HepG2 (cell line): ENCODE data around the gene MYLK2.

Source experiments
- FOXA3 ChIP-seq: IDR thresholded peaks from 2 replicates; pipeline ENCODE4 v1.6.1; 2016; ENCODE audit warnings: missing genetic modification reagents, missing compliant biosample characterization
- GABPA ChIP-seq, 2 experiments: IDR thresholded peaks; 2 replicates each; pipeline ENCODE4 v1.6.1; 2011 to 2016; ENCODE audit warnings: low read depth in 2 of 2, low read length in 1 of 2, missing biosample characterization in 1 of 2, missing genetic modification characterization in 1 of 2
- GTF2F1 ChIP-seq: fragments of 150-350 bp; IDR thresholded peaks from 2 replicates; pipeline ENCODE4 v1.6.1; 2014; ENCODE audit warnings: low read length
- NFE2L2 ChIP-seq: fragments of 150-350 bp; IDR thresholded peaks from 2 replicates; pipeline ENCODE4 v1.6.1; 2014; ENCODE audit warnings: low read length
- POLR2A ChIP-seq, 2 experiments: IDR thresholded peaks; 2 replicates each; pipeline ENCODE4 v1.6.1; 2011; ENCODE audit warnings: low read depth in 2 of 2, low read length in 2 of 2, mild to moderate bottlenecking in 1 of 2, moderate library complexity in 1 of 2; ENCODE audit not compliant: insufficient read depth in 1 of 2
- TCF12 ChIP-seq, 2 experiments: fragments of 450-650 bp in 1 of 2; sonication (generic) in 1 of 2; formaldehyde crosslinking in 1 of 2; IDR thresholded peaks; 2 replicates each; pipeline versions ENCODE4 v1.6.1 to v1.8.0; 2017 to 2022; ENCODE audit warnings: antibody characterized with exemption in 1 of 2, mild to moderate bottlenecking in 1 of 2, missing genetic modification reagents in 1 of 2, moderate library complexity in 1 of 2
- ZBTB20 ChIP-seq: sonication (generic); formaldehyde crosslinking; IDR thresholded peaks from 2 replicates; pipeline ENCODE4 v1.8.1; 2023; ENCODE audit warnings: missing genetic modification reagents, low read depth, mild to moderate bottlenecking, borderline replicate concordance
- ZKSCAN1 ChIP-seq: fragments of 150-350 bp; IDR thresholded peaks from 2 replicates; pipeline ENCODE4 v1.6.1; 2014; ENCODE audit warnings: low read length
- ZNF121 ChIP-seq: sonication (generic); formaldehyde crosslinking; IDR thresholded peaks from 2 replicates; pipeline ENCODE4 v1.5.0; 2020; ENCODE audit warnings: mild to moderate bottlenecking, missing genetic modification reagents
- TF ChIP-seq, protein P1 (sequence below): IDR thresholded peaks from 2 replicates; pipeline ENCODE4 v1.6.1; 2016; ENCODE audit warnings: low read depth, borderline replicate concordance
- TF ChIP-seq, protein P2 (sequence below), 2 experiments: fragments of 450-650 bp in 1 of 2; sonication (generic) in 1 of 2; formaldehyde crosslinking; IDR thresholded peaks; 2 replicates each; pipeline versions ENCODE4 v1.5.0 to v1.8.0; 2020 to 2022; ENCODE audit warnings: mild to moderate bottlenecking in 1 of 2, missing genetic modification reagents in 1 of 2
- TF ChIP-seq, protein P3 (sequence below): sonication (generic); formaldehyde crosslinking; IDR thresholded peaks from 2 replicates; pipeline ENCODE4 v1.5.0; 2020; ENCODE audit warnings: mild to moderate bottlenecking, missing genetic modification reagents, moderate library complexity
- TF ChIP-seq, protein P4 (sequence below): IDR thresholded peaks from 2 replicates; pipeline ENCODE4 v1.6.1; 2016; ENCODE audit warnings: mild to moderate bottlenecking, missing biosample characterization, missing genetic modification reagents
- TF ChIP-seq, protein P5 (sequence below): sonication (generic); formaldehyde crosslinking; IDR thresholded peaks from 2 replicates; pipeline ENCODE4 v1.8.0; 2022; ENCODE audit warnings: missing genetic modification reagents, mild to moderate bottlenecking, moderate library complexity, borderline replicate concordance

DNA sequence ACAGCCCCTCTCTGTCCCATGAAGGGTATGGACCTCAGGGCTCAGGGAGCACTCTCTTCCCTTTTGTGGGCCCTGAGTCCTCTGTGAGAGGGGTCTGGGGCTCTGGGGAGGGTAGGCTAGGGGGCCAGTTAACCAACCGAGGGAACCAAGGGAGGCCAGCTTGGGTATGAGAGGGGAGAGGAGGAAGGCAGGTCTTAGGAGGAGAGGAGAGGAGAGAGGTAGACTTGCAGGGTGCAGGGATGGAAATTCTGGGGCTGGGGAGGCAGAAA is 50.5 kb downstream of the MYLK2 start:
- TF ChIP-seq, protein P1, sequence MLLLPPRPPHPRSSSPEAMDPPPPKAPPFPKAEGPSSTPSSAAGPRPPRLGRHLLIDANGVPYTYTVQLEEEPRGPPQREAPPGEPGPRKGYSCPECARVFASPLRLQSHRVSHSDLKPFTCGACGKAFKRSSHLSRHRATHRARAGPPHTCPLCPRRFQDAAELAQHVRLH (CRISPR knock-in tag) = no peak
- TF ChIP-seq NFE2L2 (no peak), POLR2A (IDR thresholded peaks at IDR 0.05; ENCODE audit: insufficient read depth in 1 of 2, low read depth in 2 of 2, low read length in 2 of 2) (no peak), ZKSCAN1 (no peak), TCF12 (IDR thresholded peaks at IDR 0.05) (no peak), TCF12 (CRISPR knock-in tag; IDR thresholded peaks at IDR 0.05) (no peak), FOXA3 (CRISPR knock-in tag) (no peak), GTF2F1 (no peak), ZNF121 (CRISPR knock-in tag) (no peak), GABPA (IDR thresholded peaks at IDR 0.05; ENCODE audit: low read depth, low read length) (no peak), GABPA (CRISPR knock-in tag; IDR thresholded peaks at IDR 0.05; ENCODE audit: low read depth) (no peak), ZBTB20 (CRISPR knock-in tag) (no peak)
- TF ChIP-seq, protein P2, sequence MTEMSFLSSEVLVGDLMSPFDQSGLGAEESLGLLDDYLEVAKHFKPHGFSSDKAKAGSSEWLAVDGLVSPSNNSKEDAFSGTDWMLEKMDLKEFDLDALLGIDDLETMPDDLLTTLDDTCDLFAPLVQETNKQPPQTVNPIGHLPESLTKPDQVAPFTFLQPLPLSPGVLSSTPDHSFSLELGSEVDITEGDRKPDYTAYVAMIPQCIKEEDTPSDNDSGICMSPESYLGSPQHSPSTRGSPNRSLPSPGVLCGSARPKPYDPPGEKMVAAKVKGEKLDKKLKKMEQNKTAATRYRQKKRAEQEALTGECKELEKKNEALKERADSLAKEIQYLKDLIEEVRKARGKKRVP (CRISPR knock-in tag; IDR thresholded peaks at IDR 0.05) = no peak
- TF ChIP-seq, protein P3, sequence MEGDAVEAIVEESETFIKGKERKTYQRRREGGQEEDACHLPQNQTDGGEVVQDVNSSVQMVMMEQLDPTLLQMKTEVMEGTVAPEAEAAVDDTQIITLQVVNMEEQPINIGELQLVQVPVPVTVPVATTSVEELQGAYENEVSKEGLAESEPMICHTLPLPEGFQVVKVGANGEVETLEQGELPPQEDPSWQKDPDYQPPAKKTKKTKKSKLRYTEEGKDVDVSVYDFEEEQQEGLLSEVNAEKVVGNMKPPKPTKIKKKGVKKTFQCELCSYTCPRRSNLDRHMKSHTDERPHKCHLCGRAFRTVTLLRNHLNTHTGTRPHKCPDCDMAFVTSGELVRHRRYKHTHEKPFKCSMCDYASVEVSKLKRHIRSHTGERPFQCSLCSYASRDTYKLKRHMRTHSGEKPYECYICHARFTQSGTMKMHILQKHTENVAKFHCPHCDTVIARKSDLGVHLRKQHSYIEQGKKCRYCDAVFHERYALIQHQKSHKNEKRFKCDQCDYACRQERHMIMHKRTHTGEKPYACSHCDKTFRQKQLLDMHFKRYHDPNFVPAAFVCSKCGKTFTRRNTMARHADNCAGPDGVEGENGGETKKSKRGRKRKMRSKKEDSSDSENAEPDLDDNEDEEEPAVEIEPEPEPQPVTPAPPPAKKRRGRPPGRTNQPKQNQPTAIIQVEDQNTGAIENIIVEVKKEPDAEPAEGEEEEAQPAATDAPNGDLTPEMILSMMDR (CRISPR knock-in tag) = no peak
- TF ChIP-seq, protein P4, sequence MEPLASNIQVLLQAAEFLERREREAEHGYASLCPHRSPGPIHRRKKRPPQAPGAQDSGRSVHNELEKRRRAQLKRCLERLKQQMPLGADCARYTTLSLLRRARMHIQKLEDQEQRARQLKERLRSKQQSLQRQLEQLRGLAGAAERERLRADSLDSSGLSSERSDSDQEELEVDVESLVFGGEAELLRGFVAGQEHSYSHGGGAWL (CRISPR knock-in tag) = no peak
- TF ChIP-seq, protein P5, sequence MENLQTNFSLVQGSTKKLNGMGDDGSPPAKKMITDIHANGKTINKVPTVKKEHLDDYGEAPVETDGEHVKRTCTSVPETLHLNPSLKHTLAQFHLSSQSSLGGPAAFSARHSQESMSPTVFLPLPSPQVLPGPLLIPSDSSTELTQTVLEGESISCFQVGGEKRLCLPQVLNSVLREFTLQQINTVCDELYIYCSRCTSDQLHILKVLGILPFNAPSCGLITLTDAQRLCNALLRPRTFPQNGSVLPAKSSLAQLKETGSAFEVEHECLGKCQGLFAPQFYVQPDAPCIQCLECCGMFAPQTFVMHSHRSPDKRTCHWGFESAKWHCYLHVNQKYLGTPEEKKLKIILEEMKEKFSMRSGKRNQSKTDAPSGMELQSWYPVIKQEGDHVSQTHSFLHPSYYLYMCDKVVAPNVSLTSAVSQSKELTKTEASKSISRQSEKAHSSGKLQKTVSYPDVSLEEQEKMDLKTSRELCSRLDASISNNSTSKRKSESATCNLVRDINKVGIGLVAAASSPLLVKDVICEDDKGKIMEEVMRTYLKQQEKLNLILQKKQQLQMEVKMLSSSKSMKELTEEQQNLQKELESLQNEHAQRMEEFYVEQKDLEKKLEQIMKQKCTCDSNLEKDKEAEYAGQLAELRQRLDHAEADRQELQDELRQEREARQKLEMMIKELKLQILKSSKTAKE (CRISPR knock-in tag) = no peak
